HL-60 (cell line): ENCODE results near the gene BEGAIN.

Source experiments
- DNase-seq, 2 experiments: peaks; one replicate each; pipeline ENCODE4 v3.0.0-alpha.2; 2010 to 2020; ENCODE audit warnings: low read depth in 1 of 2, low spot score in 1 of 2
- H3K27ac ChIP-seq: fragments of 250-450 bp; sonication (Bioruptor Pico); replicated peaks from 2 replicates; pipeline ENCODE4 v1.5.1; 2020; ENCODE audit warnings: mild to moderate bottlenecking, moderate library complexity
- H3K27me3 ChIP-seq: fragments of 250-450 bp; sonication (Bioruptor Pico); 2 replicates; pipeline ENCODE4 v1.5.1; 2021; ENCODE audit warnings: mild to moderate bottlenecking, moderate library complexity; ENCODE audit not compliant: insufficient read depth, poor library complexity, severe bottlenecking
- H3K4me3 ChIP-seq: replicated peaks from 2 replicates; pipeline ENCODE4 v1.5.1; 2011; ENCODE audit warnings: mild to moderate bottlenecking, control low read depth, low read length; ENCODE audit not compliant: insufficient read depth
- CTCF ChIP-seq: IDR thresholded peaks from one replicate; pipeline ENCODE4 v1.5.1; 2011; ENCODE audit warnings: low read length, control low read depth, inconsistent platforms; ENCODE audit not compliant: insufficient read depth
- GABPA ChIP-seq: IDR thresholded peaks from 2 replicates; pipeline ENCODE4 v1.6.1; 2012; ENCODE audit warnings: low read depth
- POLR2AphosphoS5 ChIP-seq: IDR thresholded peaks from 2 replicates; pipeline ENCODE4 v1.6.1; 2012; ENCODE audit warnings: low read depth
- REST ChIP-seq: IDR thresholded peaks from 2 replicates; pipeline ENCODE4 v1.6.1; 2012; ENCODE audit warnings: low read depth; ENCODE audit not compliant: insufficient replicate concordance
- SPI1 ChIP-seq: IDR thresholded peaks from 2 replicates; pipeline ENCODE4 v1.6.1; 2012; ENCODE audit warnings: low read depth, mild to moderate bottlenecking, borderline replicate concordance

BEGAIN gene

GRCh38 chr14:100553471-100553870 lies 33.7 kb downstream of the BEGAIN start:
- DNase-seq = no peak
- H3K4me3 ChIP-seq = no peak overlapping the region
- H3K27me3 ChIP-seq = no peaks in the 10 kb centered on the region
- no peak for TF ChIP-seq CTCF
- TF ChIP-seq SPI1 = no peak
- TF ChIP-seq GABPA = no peak
- TF ChIP-seq POLR2AphosphoS5 = no peak
- no peak for TF ChIP-seq REST
- no peak overlapping the region for H3K27ac ChIP-seq

- Histone ChIP-seq H3K27me3 (no peaks in the 10 kb centered on the region), H3K27ac (no peak overlapping the region), H3K4me3 (no peak overlapping the region)
- TF ChIP-seq SPI1 = no peak
- TF ChIP-seq GABPA = no peak
- TF ChIP-seq POLR2AphosphoS5 = no peak
- TF ChIP-seq CTCF = no peak
- no peak for TF ChIP-seq REST
- DNase-seq = no peak
These were observed 34.6 kb downstream of the BEGAIN start for GRCh38 chr14:100552524-100553125.

DNA sequence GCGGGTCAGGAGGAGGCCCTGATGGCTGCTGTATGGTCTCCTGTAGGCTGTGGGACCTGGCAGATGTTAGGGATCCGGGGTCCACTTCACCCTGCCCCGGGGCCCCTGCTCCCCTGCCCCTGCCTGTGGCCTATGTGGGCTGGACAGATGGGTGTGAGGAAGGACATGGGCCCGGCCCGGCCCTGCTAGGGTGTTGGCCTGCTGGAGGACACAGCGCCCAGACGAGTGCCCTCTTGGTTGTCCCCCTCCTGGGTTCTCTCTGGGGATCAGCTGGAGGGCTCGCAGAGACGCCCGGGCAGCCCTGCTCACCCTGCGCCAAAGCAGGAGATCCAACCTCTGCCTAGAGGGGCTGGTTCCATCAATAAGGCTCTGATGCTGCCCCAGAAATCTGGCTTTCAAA lies 36.2 kb downstream of the BEGAIN start:
- DNase-seq = no peak
- no peak for TF ChIP-seq CTCF
- no peak for TF ChIP-seq REST
- TF ChIP-seq GABPA = no peak
- no peak for TF ChIP-seq SPI1
- no peak for TF ChIP-seq POLR2AphosphoS5
- Histone ChIP-seq H3K27me3 (no peaks in the 10 kb centered on the region), H3K4me3 (no peak overlapping the region), H3K27ac (no peak overlapping the region)
